ENCODE measurements around the gene CCNH. TPM values are rescaled to one million over a fixed set of nuclear protein-coding genes. Genes with fewer than 3 reads are reported as not detected.

Gene CCNH
- total RNA-seq, 1 experiment from 2014 or later: 38.3 TPM

DNA sequence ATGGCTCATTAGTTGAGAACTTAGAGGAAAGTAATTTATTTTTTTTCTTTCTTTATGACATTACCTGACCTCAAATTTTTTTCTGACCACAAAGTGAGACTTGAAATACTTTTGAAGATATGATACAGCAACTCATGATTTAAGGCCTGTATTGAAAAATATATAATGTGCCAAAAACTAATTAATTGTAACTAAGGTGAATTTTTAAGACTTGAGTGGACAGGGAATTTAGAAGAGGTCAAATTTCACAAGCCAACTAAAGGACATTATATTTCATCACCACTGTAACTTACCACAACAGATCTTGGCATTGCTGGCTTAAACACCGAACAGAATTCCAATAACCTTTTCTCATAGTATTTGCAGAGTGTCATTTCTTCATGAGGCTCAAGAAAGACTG, 1.8 kb downstream of the CCNH start:
- peaks cover 28 to 50% (median 47%) of the 10 kb centered on the region in 3 experiments; a peak in 6 of 7 replicates for H3K36me3 Mint-ChIP-seq (ENCODE audit: insufficient read depth in 1 of 3, low read depth in 3 of 3)
- no peak overlapping the region for H2BK20ac ChIP-seq (ENCODE audit: low read depth, low read length, poor library complexity, severe bottlenecking)
- H3K56ac ChIP-seq (ENCODE audit: insufficient read length, low read depth, low read length): no peak overlapping the region
- H3K79me1 ChIP-seq (ENCODE audit: insufficient read depth, low read depth, low read length, poor library complexity, severe bottlenecking): no peaks in the 10 kb centered on the region
- H2AFZ ChIP-seq (ENCODE audit: low read length): no peak overlapping the region
- TF ChIP-seq, protein P1, sequence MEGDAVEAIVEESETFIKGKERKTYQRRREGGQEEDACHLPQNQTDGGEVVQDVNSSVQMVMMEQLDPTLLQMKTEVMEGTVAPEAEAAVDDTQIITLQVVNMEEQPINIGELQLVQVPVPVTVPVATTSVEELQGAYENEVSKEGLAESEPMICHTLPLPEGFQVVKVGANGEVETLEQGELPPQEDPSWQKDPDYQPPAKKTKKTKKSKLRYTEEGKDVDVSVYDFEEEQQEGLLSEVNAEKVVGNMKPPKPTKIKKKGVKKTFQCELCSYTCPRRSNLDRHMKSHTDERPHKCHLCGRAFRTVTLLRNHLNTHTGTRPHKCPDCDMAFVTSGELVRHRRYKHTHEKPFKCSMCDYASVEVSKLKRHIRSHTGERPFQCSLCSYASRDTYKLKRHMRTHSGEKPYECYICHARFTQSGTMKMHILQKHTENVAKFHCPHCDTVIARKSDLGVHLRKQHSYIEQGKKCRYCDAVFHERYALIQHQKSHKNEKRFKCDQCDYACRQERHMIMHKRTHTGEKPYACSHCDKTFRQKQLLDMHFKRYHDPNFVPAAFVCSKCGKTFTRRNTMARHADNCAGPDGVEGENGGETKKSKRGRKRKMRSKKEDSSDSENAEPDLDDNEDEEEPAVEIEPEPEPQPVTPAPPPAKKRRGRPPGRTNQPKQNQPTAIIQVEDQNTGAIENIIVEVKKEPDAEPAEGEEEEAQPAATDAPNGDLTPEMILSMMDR (conservative IDR thresholded peaks at IDR 0.05): no peak
- H4K20me1 ChIP-seq (ENCODE audit: control insufficient read depth, insufficient read depth, insufficient read length): no peaks in the 10 kb centered on the region
- H2BK5ac ChIP-seq (ENCODE audit: insufficient read length, low read length): no peak overlapping the region
- no peaks in the 10 kb centered on the region for H3K9me3 ChIP-seq (ENCODE audit: control insufficient read depth, low read depth, low read length)
- H4K5ac ChIP-seq (ENCODE audit: insufficient read length, low read depth, low read length): no peak overlapping the region
- H3K27ac Mint-ChIP-seq: no peak overlapping the region; a peak in 1 of 7 replicates
- H3K27me3 ChIP-seq (ENCODE audit: insufficient read depth, low read length): no peaks in the 10 kb centered on the region
- H3K23me2 ChIP-seq (ENCODE audit: insufficient read length, low read depth, low read length, poor library complexity, severe bottlenecking): peaks cover 6% of the 10 kb centered on the region
- H3K9ac ChIP-seq (ENCODE audit: extremely low read depth, insufficient read length, low read length): no peak overlapping the region
- H2BK12ac ChIP-seq (ENCODE audit: insufficient read length, low read depth, low read length): no peak overlapping the region
- WGBS (ENCODE audit: extremely low coverage, insufficient read length, low lambda C conversion rate): no CpG with 5 or more reads among the region's 1 CpG
- peaks cover 10 to 14% of the 10 kb centered on the region in 2 experiments for H3K4me1 Mint-ChIP-seq
- H3K23ac ChIP-seq (ENCODE audit: insufficient read length, low read depth, low read length): no peak overlapping the region
- H3K14ac ChIP-seq (ENCODE audit: insufficient read depth, low read length): no peak overlapping the region
- H3K9me3 Mint-ChIP-seq: no peaks in the 10 kb centered on the region; a peak in 1 of 5 replicates
- no peak overlapping the region for H3K27ac ChIP-seq (ENCODE audit: insufficient read length, low read depth, low read length)
- H3T11ph ChIP-seq (ENCODE audit: low read length): no peak overlapping the region
- H4K8ac ChIP-seq (replicated peaks; ENCODE audit: insufficient read length, low read depth, low read length): no peak overlapping the region
- no peak overlapping the region for H4K91ac ChIP-seq (ENCODE audit: insufficient read length, low read depth, low read length)
- H2BK120ac ChIP-seq (ENCODE audit: low read depth, low read length, poor library complexity, severe bottlenecking): no peak overlapping the region
- no peaks in the 10 kb centered on the region for H3K4me1 ChIP-seq (ENCODE audit: insufficient read depth, low read length)
- H3K4me2 ChIP-seq (ENCODE audit: insufficient read depth, insufficient read length, low read length): no peak overlapping the region
- no peak overlapping the region for H3K4ac ChIP-seq (ENCODE audit: low read depth, low read length)
- H2BK15ac ChIP-seq (ENCODE audit: low read depth, low read length): no peak overlapping the region
- no peaks in the 10 kb centered on the region for H3K27me3 Mint-ChIP-seq (ENCODE audit: low read depth)
- H3K79me2 ChIP-seq (ENCODE audit: insufficient read depth, low read length): peaks cover 5% of the 10 kb centered on the region; the same call in 1 of the 2 replicates
- DNase-seq: no peak
- no peak overlapping the region for H3K18ac ChIP-seq (ENCODE audit: insufficient read length, low read depth, low read length)
- no peak overlapping the region for H2AK5ac ChIP-seq (ENCODE audit: insufficient read length, low read length)
- H3K4me3 Mint-ChIP-seq: peak overlapping the region; percentile 74 to 89

Data from H9 (cell line).